HG02973 (cell line): ENCODE measurements around the gene HPS4.
"Not testable (repeated sequence)": the region's sequence is repeated elsewhere in the genome, so short reads cannot be mapped to it uniquely, and the experiment has no call there.

Source experiments
- ATAC-seq: cut with Tn5 transposase; IDR thresholded peaks from one replicate; pipeline ENCODE4 v1.9.1; 2021; ENCODE audit warnings: moderate library complexity; ENCODE audit not compliant: unreplicated experiment

HPS4 gene

GRCh38 chr22:26416670-26417276, 66.8 kb downstream of the HPS4 start:
- no peak for ATAC-seq

DNA sequence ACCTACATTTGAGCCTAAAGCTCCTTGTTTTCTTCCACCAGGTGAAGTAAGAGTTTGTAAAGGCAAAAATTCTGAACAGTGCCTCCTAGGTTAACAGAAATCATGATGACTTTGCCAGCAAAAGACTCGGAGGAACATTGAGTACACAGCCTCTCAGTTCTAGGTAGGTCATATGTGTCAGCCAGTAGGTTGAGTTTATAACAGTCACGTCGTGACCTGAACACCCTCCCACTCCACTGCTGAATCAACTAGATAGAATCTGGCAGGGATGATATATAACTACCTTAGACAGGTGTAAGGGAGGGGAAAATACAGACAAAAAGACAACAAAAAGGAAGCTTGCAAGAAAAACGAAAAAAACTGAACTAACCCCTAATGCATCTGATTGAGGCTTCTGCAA, 67.3 kb downstream of the HPS4 start:
- no peak for ATAC-seq

- ATAC-seq = no peak
These were observed 69.2 kb downstream of the HPS4 start for GRCh38 chr22:26414347-26414746.

DNA sequence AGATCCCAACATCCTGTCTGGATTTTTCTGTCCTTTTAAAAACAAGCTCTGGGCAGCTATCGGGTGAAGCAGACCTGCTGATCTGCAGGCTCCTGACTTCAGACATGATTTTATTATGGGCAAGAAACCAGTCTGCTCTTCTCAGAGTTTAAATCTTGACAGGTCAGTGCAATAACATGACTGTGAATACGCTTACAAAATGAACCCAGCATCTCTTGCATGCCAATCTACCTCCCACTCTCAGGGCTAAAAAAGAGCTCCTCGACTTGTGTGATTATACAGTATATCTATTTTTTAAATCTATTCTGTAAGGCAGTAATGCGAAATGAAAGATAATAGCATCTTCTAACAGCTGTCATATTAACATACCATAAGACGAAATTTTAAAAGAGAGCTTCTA, 73.2 kb downstream of the HPS4 start:
- no peak for ATAC-seq

DNA sequence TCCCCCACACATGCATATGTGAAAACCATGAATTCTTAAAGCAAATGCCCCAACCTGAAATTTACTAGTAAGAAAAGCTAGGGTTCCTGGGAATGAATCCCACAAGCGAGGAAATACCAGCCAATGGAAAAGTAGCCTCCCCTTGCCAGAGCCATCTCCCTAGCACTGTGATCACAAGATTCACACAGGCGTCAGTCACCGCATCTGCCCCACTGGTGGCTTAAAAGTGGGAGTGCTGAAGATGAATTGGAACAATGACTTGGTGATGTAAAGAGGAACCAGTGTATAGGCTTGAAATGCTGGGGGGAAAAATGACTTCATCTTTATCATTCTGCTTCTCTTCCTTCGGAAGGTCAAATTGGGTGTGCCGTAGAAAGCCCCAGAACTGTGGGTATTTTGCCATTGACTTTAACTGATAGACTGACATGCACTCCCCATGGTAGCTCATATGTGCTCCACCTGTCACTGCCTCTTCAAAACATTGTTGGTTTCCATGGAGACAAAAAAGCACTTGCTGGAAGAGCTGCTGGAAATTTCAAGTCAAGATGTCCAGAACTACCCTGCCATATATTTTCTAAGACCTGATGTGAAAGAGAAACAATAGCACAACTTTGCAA, 73.8 kb downstream of the HPS4 start:
- no peak for ATAC-seq

- not testable (repeated sequence) for ATAC-seq
These were observed 74.9 kb downstream of the HPS4 start for GRCh38 chr22:26408562-26409220.

DNA sequence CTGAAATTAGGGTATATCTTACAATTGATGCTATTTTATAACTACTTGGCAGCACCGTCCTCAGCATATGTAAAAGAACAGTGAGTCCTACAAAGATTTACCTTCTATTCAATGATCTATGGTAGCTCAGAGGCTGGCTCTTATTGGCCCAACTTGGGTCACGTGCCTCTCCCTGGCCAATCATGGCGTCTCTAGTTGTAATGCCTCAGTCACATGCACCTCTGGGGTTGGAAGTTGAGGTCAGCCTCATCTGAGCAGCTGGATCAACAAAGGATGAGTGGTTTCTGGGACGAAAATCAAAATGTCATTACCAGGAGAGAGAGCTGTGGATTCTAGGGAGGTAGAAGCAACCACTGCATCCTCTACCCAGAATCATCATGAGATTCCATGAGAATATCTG, 77.5 kb downstream of the HPS4 start:
- ATAC-seq = no peak

- no peak for ATAC-seq
These were observed 78.6 kb downstream of the HPS4 start for GRCh38 chr22:26404851-26405421.

DNA sequence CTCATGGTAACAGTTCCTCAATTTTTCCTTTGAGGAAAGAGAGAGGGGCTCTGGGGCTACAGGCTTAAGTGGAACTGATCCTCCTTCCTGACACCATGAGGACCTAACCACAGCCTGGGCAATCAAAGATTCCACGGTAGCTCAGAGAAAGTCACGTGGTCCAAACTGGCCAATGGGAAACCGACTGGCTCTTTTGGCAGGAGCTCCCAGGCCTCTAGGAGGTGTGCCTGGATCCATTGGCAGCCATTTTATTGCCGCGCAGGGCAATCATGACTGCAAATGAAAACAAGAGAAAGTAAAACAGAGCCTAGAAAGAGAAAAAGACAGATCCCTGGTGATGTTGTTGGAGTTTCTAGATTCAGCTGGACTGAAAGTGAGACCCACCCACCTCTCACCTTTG, 81.9 kb downstream of the HPS4 start:
- no peak for ATAC-seq
